Activated naive CD8-positive, alpha-beta T cell treated with anti-CD3 and anti-CD28 coated beads, Interleukin-2, amount 50 U/mL, for 24 hours (primary cell): ENCODE results near the gene LDB3.

Source experiments
- ATAC-seq: fragments of 150-1000 bp; cut with Tn5 transposase; one replicate; pipeline ENCODE4 v1.10.0; 2021
- DNase-seq: peaks from one replicate; pipeline ENCODE4 v3.0.0; 2021
- H3K27ac Mint-ChIP-seq: one replicate; pipeline ENCODE4 v1.8.0; 2021; ENCODE audit warnings: mild to moderate bottlenecking, mixed read lengths
- H3K27me3 Mint-ChIP-seq: one replicate; pipeline ENCODE4 v1.8.0; 2021; ENCODE audit warnings: mixed read lengths
- H3K36me3 Mint-ChIP-seq: one replicate; pipeline ENCODE4 v1.8.0; 2021; ENCODE audit warnings: low read depth, mixed read lengths
- H3K4me1 Mint-ChIP-seq: one replicate; pipeline ENCODE4 v1.8.0; 2021; ENCODE audit warnings: mixed read lengths
- H3K4me3 Mint-ChIP-seq: one replicate; pipeline ENCODE4 v1.8.0; 2021; ENCODE audit warnings: mild to moderate bottlenecking, moderate library complexity, mixed read lengths
- H3K9me3 Mint-ChIP-seq: one replicate; pipeline ENCODE4 v1.8.0; 2021; ENCODE audit warnings: mixed read lengths

The LDB3 gene

GRCh38 chr10:86682675-86683074 lies 14.4 kb downstream of the LDB3 start:
- no peak for ATAC-seq
- no peak for DNase-seq
- Mint-ChIP-seq H3K4me3 (no peak overlapping the region), H3K9me3 (no peaks in the 10 kb centered on the region), H3K36me3 (no peaks in the 10 kb centered on the region), H3K4me1 (peaks cover 2% of the 10 kb centered on the region), H3K27me3 (peaks cover 5% of the 10 kb centered on the region), H3K27ac (no peak overlapping the region)

DNA sequence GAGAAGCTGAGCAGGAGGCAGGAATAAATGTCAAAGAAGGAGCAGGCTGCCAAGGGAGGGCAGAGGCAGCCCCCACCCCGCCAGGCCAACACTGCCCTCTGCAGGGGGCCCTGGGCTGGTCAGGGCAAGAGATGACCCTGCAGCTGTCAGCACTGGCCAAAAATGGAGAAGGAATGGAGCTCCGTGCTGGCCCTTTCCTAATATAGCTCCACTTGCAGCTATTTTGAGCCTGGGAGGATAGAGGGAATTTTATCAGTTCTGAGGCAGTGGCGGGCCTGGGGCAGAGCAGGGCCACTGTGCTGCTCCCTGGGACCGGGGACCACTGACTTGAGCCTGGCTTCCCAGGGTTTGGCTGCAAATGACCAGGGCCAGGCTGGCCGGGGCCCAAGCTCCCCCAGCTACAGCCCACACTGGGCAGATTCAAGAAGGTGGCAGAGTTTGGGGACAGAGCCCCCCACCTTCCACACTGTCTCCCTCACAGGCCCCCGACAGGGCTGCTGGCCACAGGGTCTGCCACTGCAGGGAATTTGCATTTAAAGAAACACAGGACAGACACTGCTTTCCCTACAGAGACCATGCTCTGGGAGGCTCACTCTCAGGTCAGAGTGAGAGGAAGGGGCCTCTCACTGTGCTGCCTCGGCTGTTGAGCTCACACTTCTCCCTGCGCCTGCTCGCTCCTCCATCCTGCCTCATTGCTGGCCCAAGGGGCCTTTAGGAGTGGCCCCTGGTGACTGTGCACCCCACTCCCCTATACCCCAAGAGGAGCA lies 16.2 kb downstream of the LDB3 start:
- Mint-ChIP-seq H3K4me1 (peaks cover 2% of the 10 kb centered on the region), H3K9me3 (no peaks in the 10 kb centered on the region), H3K27ac (no peak overlapping the region), H3K36me3 (no peaks in the 10 kb centered on the region), H3K4me3 (no peak overlapping the region), H3K27me3 (peaks cover 7% of the 10 kb centered on the region)
- DNase-seq (no peak), ATAC-seq (no peak)

DNA sequence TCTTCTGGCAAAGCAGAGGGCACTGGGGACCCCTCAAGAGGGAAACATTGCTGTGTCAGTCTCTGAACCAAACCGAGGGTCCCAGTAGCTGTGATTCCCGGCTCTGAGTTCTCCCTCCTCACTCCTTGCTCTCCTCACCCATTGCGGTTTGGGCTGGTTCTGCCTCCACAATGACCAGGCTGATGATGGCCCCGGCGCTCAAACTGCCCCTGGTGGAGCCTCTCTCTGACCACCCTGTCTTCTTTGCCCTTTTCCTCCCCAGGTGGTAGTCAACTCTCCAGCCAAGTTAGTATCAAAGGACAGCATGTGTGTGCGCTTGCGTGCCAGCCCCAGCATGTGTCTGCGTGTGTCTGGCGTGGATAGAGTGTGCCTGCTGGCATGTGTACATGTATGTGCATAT lies 17.1 kb downstream of the LDB3 start:
- ATAC-seq = no peak
- Mint-ChIP-seq H3K4me1 (peaks cover 2% of the 10 kb centered on the region), H3K27ac (no peak overlapping the region), H3K9me3 (no peaks in the 10 kb centered on the region), H3K4me3 (no peak overlapping the region), H3K27me3 (peaks cover 7% of the 10 kb centered on the region), H3K36me3 (no peaks in the 10 kb centered on the region)
- DNase-seq = no peak

DNA sequence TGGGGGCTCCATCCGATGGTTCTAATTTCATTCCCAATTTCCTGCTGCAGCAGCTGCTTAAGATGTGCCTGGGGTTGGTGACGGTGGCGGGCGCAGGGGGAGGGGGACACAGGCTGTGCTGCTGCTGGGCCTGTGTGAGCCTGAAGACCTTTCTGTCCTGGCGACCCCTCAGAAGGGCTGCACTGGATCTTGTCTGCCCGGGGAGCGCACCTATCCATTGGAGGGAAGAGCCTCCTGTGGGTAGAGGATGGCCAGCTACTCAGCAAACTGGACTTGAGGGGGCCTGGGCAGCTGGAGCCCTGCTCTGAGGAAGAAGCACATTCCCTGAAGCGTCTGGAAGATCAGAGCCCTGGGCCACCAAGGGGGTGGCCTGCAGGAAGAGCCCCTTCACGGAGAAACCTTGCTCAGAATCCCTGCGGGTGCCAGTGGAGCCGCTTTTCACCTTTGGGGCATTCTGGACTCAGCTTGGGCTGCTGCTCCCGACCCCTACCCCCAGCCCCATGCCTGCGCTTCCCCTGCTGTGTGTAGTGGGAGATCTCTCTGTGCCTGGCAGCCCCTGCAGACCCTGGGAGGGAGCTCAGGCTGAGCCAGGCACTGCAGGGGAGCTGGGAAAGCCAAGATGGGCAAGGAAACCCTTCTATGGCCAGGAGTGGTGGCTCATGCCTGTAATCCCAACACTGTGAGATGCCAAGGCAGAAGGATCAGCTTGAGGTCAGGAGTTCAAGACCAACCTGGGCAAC lies 17.8 kb downstream of the LDB3 start:
- no peak overlapping the region for H3K27ac Mint-ChIP-seq
- ATAC-seq = no peak
- no peak for DNase-seq
- peaks cover 7% of the 10 kb centered on the region for H3K27me3 Mint-ChIP-seq
- H3K36me3 Mint-ChIP-seq = no peaks in the 10 kb centered on the region
- no peaks in the 10 kb centered on the region for H3K9me3 Mint-ChIP-seq
- H3K4me1 Mint-ChIP-seq = peaks cover 2% of the 10 kb centered on the region
- no peak overlapping the region for H3K4me3 Mint-ChIP-seq

DNA sequence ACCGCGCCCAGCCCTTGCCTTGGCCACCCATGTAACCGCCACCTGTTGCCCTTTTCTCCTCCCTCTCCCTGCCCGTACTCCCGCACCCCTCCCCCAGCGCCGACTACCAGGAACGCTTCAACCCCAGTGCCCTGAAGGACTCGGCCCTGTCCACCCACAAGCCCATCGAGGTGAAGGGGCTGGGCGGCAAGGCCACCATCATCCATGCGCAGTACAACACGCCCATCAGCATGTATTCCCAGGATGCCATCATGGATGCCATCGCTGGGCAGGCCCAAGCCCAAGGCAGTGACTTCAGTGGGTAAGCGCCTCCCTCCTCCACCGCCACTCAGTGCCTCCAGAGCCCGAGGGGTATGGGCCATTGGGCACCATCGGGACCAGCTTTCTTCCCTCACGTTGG lies 18.7 kb downstream of the LDB3 start:
- Mint-ChIP-seq H3K9me3 (no peaks in the 10 kb centered on the region), H3K27me3 (peaks cover 7% of the 10 kb centered on the region), H3K4me1 (peaks cover 2% of the 10 kb centered on the region), H3K27ac (no peak overlapping the region), H3K36me3 (no peaks in the 10 kb centered on the region), H3K4me3 (no peak overlapping the region)
- ATAC-seq (no peak), DNase-seq (no peak)

GRCh38 chr10:86687750-86688149 lies 19.4 kb downstream of the LDB3 start:
- no peak for DNase-seq
- Mint-ChIP-seq H3K36me3 (no peaks in the 10 kb centered on the region), H3K9me3 (no peaks in the 10 kb centered on the region), H3K27me3 (peaks cover 5% of the 10 kb centered on the region), H3K4me1 (peaks cover 2% of the 10 kb centered on the region), H3K4me3 (no peak overlapping the region), H3K27ac (no peak overlapping the region)
- no peak for ATAC-seq

GRCh38 chr10:86688398-86688921 lies 20.1 kb downstream of the LDB3 start:
- ATAC-seq = peak; percentile 65
- H3K36me3 Mint-ChIP-seq = no peaks in the 10 kb centered on the region
- H3K4me3 Mint-ChIP-seq = no peak overlapping the region
- peak; percentile 45 for DNase-seq
- H3K27me3 Mint-ChIP-seq = peaks cover 5% of the 10 kb centered on the region
- H3K27ac Mint-ChIP-seq = no peak overlapping the region
- no peaks in the 10 kb centered on the region for H3K9me3 Mint-ChIP-seq
- peaks cover 2% of the 10 kb centered on the region for H3K4me1 Mint-ChIP-seq

- no peaks in the 10 kb centered on the region for H3K9me3 Mint-ChIP-seq
- ATAC-seq = no peak
- H3K27ac Mint-ChIP-seq = no peak overlapping the region
- H3K36me3 Mint-ChIP-seq = no peaks in the 10 kb centered on the region
- H3K4me3 Mint-ChIP-seq = no peak overlapping the region
- H3K27me3 Mint-ChIP-seq = peaks cover 5% of the 10 kb centered on the region
- H3K4me1 Mint-ChIP-seq = peaks cover 2% of the 10 kb centered on the region
- no peak for DNase-seq
Observed at GRCh38 chr10:86689146-86689545, 20.8 kb downstream of the LDB3 start.

DNA sequence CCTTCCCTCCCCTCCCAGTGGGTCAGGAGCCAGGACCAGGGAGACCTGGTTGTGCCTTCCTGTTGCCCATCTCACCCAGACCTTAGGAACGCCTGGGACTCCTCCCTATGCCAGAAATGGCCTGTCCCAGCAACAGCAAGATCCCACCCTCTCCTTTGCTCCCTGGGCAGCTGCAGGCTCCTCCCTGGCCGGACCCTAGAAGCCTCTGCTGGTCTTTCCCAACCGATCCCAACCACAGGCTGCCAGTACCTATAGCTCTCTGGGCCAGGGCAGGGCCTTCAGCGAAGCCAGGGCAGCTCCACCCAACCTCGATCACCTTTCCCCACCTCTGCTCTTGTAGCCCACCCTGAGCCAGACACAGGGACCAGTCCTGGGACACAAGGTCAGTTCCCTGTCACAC lies 21.9 kb downstream of the LDB3 start:
- H3K4me3 Mint-ChIP-seq = no peak overlapping the region
- no peak for ATAC-seq
- no peak overlapping the region for H3K27ac Mint-ChIP-seq
- no peak for DNase-seq
- H3K4me1 Mint-ChIP-seq = peaks cover 2% of the 10 kb centered on the region
- no peaks in the 10 kb centered on the region for H3K36me3 Mint-ChIP-seq
- peaks cover 5% of the 10 kb centered on the region for H3K27me3 Mint-ChIP-seq
- H3K9me3 Mint-ChIP-seq = no peaks in the 10 kb centered on the region

DNA sequence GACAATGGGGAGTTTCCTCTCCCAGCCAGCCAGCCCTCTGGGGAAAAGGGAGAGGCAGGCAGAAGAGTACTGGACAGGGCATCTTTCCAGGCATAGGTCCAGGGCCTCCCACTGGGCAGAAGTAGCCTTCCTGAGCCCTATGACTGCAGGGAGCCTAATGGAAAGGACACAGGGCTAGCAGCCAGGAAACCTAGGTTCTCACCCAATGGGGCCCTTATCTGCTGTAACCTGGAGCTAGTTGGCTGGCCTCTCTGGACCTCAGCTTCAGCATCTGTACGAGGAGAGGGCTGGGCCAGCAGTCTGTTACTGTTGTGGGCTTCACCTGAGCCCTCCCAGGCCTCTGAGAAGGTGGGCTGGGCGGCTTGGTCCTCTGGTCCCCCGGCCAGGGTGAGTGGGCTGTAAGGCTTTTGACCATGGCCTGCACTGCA lies 22.4 kb downstream of the LDB3 start:
- Mint-ChIP-seq H3K27me3 (peaks cover 1% of the 10 kb centered on the region), H3K4me1 (peaks cover 2% of the 10 kb centered on the region), H3K4me3 (no peak overlapping the region), H3K36me3 (no peaks in the 10 kb centered on the region), H3K27ac (no peak overlapping the region), H3K9me3 (no peaks in the 10 kb centered on the region)
- ATAC-seq (no peak), DNase-seq (no peak)

DNA sequence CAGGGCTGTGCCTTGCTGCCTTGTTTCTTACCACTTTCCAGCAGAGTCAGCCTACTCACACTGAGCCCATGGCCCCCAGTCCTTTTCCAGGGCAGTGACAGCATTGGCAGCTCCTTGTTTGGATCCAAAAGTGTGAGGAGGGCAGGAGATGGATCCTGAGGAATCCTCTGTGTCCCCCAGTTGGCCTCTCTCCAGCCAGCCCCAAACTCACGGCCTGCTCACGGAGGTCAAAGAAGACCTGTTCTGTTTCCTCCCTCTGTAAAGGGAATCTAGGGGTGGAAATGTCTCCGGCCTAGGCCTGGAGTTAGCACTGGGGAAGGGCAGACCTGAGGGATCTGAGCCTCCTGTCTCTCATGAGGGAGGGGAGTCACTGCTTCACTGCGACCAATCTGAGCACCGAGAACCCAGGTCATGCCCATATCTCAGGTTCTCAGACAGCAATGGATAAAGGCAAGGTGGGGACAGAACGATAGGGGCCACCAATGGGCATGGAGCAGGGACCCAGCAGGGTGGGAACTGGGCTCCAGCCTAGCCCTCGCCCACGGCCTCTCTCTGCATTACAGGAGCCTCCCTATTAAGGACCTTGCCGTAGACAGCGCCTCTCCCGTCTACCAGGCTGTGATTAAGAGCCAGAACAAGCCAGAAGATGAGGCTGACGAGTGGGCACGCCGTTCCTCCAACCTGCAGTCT lies 23.2 kb downstream of the LDB3 start:
- H3K4me3 Mint-ChIP-seq = no peak overlapping the region
- no peak for ATAC-seq

GRCh38 chr10:86692023-86692514 lies 23.8 kb downstream of the LDB3 start:
- peaks cover 2% of the 10 kb centered on the region for H3K4me1 Mint-ChIP-seq
- no peaks in the 10 kb centered on the region for H3K36me3 Mint-ChIP-seq
- DNase-seq = no peak
- H3K27me3 Mint-ChIP-seq = peaks cover 1% of the 10 kb centered on the region
- H3K9me3 Mint-ChIP-seq = no peaks in the 10 kb centered on the region
- H3K27ac Mint-ChIP-seq = no peak overlapping the region
- no peak for ATAC-seq
- H3K4me3 Mint-ChIP-seq = no peak overlapping the region

More for the DNA sequence above, 23.2 kb downstream of the LDB3 start:
- peaks cover 1% of the 10 kb centered on the region for H3K27me3 Mint-ChIP-seq
- H3K4me1 Mint-ChIP-seq = peaks cover 2% of the 10 kb centered on the region
- no peak for DNase-seq
- no peaks in the 10 kb centered on the region for H3K36me3 Mint-ChIP-seq
- H3K27ac Mint-ChIP-seq = no peak overlapping the region
- no peaks in the 10 kb centered on the region for H3K9me3 Mint-ChIP-seq

- H3K4me3 Mint-ChIP-seq = no peak overlapping the region
- no peak for ATAC-seq
- H3K9me3 Mint-ChIP-seq = no peaks in the 10 kb centered on the region
- H3K4me1 Mint-ChIP-seq = peaks cover 2% of the 10 kb centered on the region
- H3K36me3 Mint-ChIP-seq = no peaks in the 10 kb centered on the region
- H3K27ac Mint-ChIP-seq = no peak overlapping the region
- DNase-seq = no peak
- peaks cover 1% of the 10 kb centered on the region for H3K27me3 Mint-ChIP-seq
Observed at GRCh38 chr10:86692664-86693063, 24.4 kb downstream of the LDB3 start.

DNA sequence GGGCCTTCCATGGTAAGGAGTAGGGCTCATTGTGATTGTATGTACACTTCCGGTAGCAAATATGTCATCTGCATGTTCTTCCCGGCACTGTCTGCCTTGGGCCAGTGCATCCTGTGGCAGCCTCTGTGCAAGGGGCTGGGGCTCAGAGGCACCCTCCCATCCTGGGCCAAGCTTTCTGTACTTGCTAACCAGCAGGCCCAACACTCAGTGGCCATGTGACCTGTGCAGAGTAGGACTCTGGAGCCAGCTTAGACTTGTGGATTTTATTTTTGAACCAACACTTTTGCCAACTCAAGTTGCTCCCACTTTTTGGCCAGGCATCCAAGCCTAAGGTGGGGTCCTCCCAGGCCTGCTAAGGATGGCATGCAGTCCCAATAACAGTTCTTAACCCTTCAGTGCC lies 25.0 kb downstream of the LDB3 start:
- Mint-ChIP-seq H3K27me3 (peaks cover 1% of the 10 kb centered on the region), H3K4me1 (no peaks in the 10 kb centered on the region), H3K9me3 (no peaks in the 10 kb centered on the region), H3K36me3 (no peaks in the 10 kb centered on the region), H3K4me3 (no peak overlapping the region), H3K27ac (no peak overlapping the region)
- no peak for ATAC-seq
- no peak for DNase-seq
